Hematopoietic multipotent progenitor cell treated with erythropoietin and hydrocortisone succinate and interleukin-3 and kit ligand, for 17 days (in vitro differentiated cells): ENCODE measurements around the gene ISLR2.

Experiments
- DNase-seq: peaks from one replicate; pipeline ENCODE4 v3.0.0-alpha.2; 2015; ENCODE audit warnings: low spot score

ISLR2 gene

DNA sequence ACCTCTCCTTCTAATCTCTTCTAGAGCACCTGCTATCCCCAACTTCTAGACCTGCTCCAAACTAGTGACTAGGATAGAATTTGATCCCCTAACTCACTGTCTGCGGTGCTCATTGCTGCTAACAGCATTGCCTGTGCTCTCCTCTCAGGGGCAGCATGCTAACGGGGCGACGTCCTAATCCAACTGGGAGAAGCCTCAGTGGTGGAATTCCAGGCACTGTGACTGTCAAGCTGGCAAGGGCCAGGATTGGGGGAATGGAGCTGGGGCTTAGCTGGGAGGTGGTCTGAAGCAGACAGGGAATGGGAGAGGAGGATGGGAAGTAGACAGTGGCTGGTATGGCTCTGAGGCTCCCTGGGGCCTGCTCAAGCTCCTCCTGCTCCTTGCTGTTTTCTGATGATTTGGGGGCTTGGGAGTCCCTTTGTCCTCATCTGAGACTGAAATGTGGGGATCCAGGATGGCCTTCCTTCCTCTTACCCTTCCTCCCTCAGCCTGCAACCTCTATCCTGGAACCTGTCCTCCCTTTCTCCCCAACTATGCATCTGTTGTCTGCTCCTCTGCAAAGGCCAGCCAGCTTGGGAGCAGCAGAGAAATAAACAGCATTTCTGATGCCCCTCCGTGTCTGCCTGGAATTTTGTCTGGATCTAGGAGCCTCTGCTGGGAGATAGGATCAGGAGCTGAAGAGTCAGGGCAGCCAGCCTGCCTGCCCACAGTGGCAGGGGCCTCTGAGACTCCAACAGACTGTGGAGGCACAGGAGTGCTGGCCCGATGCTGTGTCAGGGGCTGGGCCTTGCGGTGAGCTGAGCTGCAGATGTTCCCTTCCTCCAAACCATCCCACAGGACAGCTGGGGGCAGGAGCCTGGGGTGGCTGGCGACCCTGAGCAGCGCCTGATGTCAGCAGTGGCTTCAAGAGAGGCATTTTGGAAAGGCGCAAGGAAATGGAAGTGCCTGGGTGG is 46.2 kb downstream of the ISLR2 start:
- no peak for DNase-seq

DNA sequence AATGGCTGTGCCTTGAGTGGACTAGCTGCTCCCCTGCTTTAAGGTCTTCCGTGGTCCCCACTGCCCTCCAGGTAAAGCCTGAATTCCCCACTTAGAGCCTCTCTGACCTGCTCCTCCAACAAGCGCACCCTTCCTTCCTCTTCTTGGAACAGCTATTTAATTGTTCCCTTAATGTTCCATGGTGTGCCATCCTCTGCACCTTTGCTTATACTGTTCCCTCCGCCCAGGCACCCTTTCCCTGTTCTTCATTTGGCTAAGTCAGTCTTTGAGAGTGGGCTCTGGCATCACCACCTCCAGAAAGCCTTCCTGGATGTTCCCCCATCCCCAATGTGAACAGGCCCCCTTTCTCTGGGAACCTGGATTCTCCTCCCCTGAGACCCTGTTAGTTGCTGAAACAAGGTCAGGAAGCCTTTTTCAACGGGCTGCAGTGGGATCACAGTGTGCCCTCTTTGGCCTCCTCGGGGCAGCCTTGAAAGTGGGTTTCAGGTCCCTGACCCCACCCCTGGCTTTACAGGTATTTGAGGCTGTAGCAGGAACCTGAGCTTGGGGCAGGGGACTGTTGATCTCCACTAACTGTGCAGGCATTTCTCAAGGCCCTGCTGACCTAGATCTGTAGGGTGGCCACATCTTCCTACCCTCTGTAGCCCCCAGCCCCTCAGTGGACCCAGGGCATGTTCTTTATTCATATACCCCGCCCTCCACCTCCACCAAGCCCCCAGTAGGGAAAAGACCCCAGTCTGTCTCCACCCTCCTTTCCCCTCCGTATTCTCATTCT is 48.1 kb downstream of the ISLR2 start:
- DNase-seq, result no peak

DNA sequence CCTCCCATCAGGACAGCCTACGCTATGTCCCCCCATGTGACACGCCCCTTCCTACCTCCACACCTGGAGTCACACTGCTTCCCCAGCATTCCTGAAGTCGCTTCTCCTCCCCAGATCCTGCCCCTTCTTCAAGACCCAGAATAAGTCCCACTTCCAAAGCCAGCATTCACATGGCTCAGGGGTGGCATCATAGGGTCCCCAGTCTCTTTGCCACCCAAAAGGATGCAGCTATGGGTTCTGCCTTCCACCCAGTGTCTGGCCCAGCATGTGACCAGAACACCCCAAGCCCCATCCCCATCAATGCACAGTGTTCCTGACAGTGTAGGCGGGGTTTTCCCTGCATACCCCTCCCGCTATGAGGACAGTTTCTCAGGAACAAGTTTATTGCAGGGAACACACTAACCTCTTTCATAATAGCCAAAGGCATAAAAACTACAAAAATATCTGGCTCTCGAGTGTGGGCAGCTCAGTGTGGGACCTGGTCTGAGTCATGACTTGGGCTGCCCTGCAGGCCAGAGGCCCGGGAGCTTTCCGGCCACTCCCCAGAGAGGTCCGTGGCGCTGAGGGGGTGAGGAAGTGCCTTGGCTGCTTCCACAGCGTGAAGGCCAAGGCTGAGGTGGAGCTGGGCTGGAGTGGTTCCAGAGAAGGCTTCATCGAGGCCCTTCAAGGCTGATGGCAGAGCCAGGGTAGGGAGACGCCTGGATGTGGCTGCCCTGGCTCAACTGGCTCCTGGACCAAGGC is 48.9 kb downstream of the ISLR2 start:
- no peak for DNase-seq

DNA sequence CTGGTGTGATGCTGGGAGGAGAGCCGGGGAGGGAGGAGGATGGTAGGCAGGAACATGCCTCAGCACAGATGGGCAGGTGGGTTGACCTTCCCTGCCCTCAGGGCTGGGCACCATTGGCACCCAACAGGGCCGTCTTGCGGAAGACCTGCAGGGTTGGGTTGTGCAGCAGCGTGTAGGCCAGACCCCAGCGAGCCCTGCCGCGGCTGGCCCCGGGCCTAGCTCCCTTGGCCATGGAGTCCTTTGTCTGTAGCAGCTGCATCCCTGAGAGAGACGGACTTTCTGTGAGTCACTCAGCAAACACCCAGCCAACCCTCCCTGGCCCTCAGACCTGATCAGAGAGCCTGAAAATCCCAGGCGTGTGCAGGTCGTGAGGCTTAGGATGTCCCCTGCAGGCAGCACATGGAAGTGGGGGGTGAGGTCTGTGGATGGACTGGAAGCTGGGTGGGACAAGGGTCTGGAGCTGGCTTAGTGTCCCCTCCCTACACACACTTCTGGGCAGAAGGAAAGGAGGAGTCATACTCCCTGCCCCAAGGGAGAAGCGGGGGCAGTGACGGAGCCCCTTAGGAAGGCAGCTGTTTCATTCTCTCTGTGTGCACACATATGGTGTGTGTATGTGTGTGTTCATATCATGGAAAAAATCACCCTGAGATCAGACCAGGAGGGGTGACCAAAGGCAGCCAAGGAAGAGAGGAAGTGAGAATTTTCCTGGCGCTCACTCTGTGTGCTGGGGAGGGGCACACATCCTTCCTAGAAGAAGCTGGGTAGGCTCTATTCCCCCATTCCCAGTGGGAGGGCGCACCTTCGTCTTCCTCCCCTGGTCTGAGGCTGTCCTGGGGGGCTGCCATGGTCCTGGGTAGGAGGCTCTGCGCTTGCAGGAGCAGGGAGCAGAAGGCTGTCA is 49.8 kb downstream of the ISLR2 start:
- no peak for DNase-seq

DNA sequence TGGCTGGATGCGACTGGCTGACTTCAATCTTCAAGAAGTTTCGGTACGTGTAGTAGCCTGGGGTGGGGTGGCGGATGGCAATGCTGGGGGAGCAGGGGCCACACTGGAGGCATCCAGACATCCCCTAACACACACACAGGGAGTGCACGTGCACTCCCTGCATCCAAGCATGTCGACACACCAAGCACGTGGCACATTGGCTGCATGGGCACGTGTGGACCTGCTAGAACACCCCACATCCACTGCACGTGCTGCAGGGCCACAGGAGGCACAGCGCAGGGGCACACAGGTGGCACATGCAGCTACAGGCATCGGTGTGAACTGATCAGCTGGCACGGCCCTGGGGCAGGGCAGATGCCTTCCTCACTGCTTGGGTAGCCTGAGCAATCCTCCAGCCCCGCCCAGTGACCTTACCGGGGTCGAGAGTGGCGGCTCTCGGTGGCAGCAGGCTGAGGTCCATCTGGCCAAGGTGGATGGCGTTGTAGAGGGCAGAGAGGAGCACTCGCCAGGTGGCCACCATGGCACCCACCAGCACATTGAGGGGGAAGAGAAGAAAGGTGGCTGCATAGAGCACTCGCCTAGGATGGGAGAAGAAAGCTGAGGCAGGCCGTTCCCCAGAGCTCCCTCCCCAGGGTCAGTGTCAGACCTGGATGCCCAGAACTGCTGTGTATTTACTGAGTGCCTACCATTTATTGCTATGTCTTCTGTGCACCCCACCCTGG is 50.7 kb downstream of the ISLR2 start:
- DNase-seq, result no peak

DNA sequence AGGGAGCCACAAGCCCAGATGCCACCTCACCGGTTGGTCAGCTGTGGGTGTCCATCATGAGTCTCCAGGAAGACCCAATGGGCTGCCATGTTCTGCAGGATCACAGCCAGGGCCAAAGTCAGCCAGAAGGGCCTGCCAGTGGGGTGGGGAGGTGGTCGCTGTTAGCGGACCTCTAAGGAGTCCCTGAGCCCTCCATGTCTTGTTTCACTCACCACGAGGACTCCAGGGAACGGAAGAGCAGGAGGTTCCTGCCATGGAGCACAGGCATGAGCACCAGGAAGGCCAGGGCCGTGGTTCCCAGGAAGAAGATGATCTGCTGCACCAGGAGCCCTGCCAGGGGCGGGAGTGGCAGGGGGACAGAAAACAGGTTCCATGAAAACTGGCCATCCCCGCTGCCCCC is 51.7 kb downstream of the ISLR2 start:
- DNase-seq, result no peak

DNA sequence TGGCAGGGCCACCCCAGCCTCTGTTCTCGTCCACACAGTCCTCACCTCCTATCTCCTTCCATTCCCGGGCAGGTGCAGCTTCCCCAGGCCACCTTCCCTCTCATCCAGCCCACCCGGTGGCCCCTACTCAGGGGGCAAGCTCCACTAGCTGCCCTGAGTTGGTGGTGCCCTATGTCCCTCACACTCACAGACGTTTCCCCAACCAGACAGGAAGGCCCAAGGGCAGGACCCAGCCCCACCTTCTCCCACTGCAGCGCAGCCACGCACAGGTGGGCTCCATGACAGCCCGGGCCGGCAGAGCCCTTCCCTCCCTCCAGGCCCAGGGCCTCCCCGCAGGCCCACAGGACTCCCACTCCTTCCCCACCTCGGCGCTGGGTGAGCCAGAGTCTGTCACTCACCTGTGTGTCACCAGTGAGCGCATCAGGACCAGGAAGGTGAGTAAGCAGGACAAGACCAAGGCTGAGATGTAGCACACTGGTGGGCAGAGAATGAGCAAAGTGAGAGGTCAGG is 54.3 kb downstream of the ISLR2 start:
- no peak for DNase-seq

DNA sequence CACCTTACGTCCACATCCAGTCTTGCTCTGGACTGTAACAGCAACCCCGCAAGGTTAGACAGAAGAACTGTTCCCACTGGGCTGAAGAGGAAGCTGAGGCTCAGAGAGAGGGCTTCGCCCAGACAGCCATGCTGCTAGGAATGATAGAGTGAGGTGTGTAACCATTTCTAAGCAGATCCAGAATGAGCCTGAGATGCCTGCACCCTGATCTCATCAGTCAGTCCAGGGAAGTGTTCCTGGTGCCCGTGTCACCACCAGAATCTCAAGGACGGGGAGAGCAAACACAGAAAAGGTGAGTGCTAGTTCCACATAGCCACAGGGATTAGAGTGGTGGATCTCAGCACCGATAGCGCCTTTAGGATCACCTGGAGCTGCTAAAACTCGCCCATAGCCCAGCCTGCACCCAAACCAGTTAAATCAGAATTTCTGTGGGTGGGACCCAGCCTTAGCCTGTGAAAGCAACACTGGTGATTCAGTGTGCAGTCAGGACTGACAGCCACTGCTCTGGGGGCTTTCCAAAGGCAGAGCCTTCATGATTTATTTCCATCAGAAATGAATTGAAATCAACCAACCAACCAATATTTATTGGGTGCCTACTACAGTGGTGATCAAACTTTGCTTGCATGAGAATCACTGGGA is 55.4 kb downstream of the ISLR2 start:
- no peak for DNase-seq
